ENCODE results near the gene INPP4B. TPM values are rescaled to one million over a fixed set of nuclear protein-coding genes. Genes with fewer than 3 reads are reported as not detected.
"Not testable (repeated sequence)": the region's sequence is repeated elsewhere in the genome, so short reads cannot be mapped to it uniquely, and the experiment has no call there.

INPP4B gene
- total and polyA plus RNA-seq, 7 donors, result 4.2 to 27.3 (median 17.2) TPM

DNA sequence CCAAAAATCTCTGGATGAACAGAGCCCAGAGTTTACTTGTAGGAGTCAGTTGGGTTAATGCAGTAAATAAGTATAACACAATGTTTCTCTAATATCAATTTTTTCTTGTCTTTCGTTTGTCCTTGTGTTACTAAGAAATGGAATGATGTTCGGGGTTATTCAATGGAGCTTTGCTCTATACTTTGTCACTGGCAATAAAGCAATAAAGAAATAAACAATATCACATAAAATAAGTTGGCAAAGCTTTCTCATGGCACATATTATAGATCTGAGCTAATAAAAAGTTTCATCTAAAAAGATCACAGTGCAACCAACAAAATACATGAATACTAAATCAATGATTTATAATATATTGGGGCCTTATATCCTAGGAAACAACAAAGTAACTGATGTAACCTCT lies 32.7 kb downstream of the INPP4B start:
- H3K36me3 ChIP-seq, result no peaks in the 10 kb centered on the region
- intact Hi-C loops (cut with DNase I), result no loop called here
- no peak overlapping the region for H3K27ac ChIP-seq
- H3K4me1 ChIP-seq, result no peaks in the 10 kb centered on the region
- WGBS, 2 donors, result 15 to 63% methylated on average over 2 of the region's 2 CpGs
- DNase-seq, result no peak
- no peak for TF ChIP-seq EP300 (IDR thresholded peaks at IDR 0.05)
- no peak for TF ChIP-seq POLR2A (IDR thresholded peaks at IDR 0.05)
- TF ChIP-seq, protein P1, sequence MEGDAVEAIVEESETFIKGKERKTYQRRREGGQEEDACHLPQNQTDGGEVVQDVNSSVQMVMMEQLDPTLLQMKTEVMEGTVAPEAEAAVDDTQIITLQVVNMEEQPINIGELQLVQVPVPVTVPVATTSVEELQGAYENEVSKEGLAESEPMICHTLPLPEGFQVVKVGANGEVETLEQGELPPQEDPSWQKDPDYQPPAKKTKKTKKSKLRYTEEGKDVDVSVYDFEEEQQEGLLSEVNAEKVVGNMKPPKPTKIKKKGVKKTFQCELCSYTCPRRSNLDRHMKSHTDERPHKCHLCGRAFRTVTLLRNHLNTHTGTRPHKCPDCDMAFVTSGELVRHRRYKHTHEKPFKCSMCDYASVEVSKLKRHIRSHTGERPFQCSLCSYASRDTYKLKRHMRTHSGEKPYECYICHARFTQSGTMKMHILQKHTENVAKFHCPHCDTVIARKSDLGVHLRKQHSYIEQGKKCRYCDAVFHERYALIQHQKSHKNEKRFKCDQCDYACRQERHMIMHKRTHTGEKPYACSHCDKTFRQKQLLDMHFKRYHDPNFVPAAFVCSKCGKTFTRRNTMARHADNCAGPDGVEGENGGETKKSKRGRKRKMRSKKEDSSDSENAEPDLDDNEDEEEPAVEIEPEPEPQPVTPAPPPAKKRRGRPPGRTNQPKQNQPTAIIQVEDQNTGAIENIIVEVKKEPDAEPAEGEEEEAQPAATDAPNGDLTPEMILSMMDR (IDR thresholded peaks at IDR 0.05), result no peak
- no peak for TF ChIP-seq POLR2AphosphoS5 (IDR thresholded peaks at IDR 0.05)
- H3K27me3 ChIP-seq, result no peaks in the 10 kb centered on the region
- no peak overlapping the region for H3K4me3 ChIP-seq
- H3K9me3 ChIP-seq, result no peaks in the 10 kb centered on the region

- Histone ChIP-seq H3K36me3 (no peaks in the 10 kb centered on the region), H3K9me3 (no peaks in the 10 kb centered on the region), H3K27ac (no peak overlapping the region), H3K4me1 (no peaks in the 10 kb centered on the region), H3K4me3 (no peak overlapping the region), H3K27me3 (no peaks in the 10 kb centered on the region)
- no peak for TF ChIP-seq POLR2A (IDR thresholded peaks at IDR 0.05)
- TF ChIP-seq EP300 (IDR thresholded peaks at IDR 0.05), result no peak
- TF ChIP-seq, protein P1 (IDR thresholded peaks at IDR 0.05), result no peak
- no peak for TF ChIP-seq POLR2AphosphoS5 (IDR thresholded peaks at IDR 0.05)
- intact Hi-C loops (cut with DNase I), result no loop called here
- DNase-seq, result no peak
These were observed 34.0 kb downstream of the INPP4B start for GRCh38 chr4:142812091-142812490.

DNA sequence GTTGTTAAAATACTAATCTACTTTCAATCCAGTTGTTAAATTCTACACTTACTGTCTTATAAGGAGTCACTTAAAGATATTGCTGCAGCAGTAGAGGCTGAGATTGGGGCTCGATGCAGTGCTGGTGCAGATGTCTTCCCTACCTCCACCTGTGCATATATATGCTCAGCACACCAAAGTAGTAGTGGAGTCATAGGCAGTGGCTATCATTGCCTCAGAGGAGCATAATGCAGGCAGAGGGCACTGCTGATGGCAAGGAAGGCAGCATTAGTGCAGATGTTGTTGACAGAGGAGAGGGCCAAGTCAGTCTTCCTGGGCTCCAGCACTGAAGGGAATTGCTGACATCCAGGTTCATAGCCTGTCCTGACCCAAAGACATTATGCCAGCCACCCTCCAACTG lies 35.1 kb downstream of the INPP4B start:
- H3K9me3 ChIP-seq, result no peaks in the 10 kb centered on the region
- no peak overlapping the region for H3K27ac ChIP-seq
- 89 to 93% methylated on average over 1 of the region's 1 CpG for WGBS, 2 donors
- H3K27me3 ChIP-seq, result no peaks in the 10 kb centered on the region
- intact Hi-C loops (cut with DNase I), result no loop called here
- DNase-seq, result no peak
- no peak overlapping the region for H3K4me3 ChIP-seq
- no peak for TF ChIP-seq EP300 (IDR thresholded peaks at IDR 0.05)
- no peak for TF ChIP-seq POLR2AphosphoS5 (IDR thresholded peaks at IDR 0.05)
- no peak for TF ChIP-seq POLR2A (IDR thresholded peaks at IDR 0.05)
- TF ChIP-seq, protein P1 (IDR thresholded peaks at IDR 0.05), result no peak
- H3K4me1 ChIP-seq, result no peaks in the 10 kb centered on the region
- H3K36me3 ChIP-seq, result no peaks in the 10 kb centered on the region

DNA sequence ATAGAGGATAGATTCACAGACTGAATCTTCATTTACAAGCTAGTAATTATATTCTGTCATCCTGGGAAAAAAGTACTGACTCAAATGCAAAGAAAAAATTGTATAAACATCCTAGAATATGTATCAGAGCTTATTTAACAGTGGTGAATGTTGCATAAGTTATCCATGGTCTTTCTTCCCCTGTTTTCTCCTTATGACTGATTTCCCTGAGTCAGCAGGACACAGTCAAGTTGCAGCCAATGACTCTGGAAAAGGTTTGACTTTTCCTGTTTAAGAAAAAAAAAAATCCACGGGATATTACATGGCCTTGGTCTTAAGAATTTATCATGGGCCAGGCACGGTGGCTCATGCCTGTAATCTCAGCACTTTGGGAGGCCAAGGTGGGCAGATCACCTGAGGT lies 36.5 kb downstream of the INPP4B start:
- Histone ChIP-seq H3K27ac (no peak overlapping the region), H3K4me1 (no peaks in the 10 kb centered on the region), H3K4me3 (no peak overlapping the region), H3K27me3 (no peaks in the 10 kb centered on the region), H3K36me3 (no peaks in the 10 kb centered on the region), H3K9me3 (no peaks in the 10 kb centered on the region)
- TF ChIP-seq POLR2A (IDR thresholded peaks at IDR 0.05) (no peak), EP300 (IDR thresholded peaks at IDR 0.05) (no peak), POLR2AphosphoS5 (IDR thresholded peaks at IDR 0.05) (no peak)
- TF ChIP-seq, protein P1 (IDR thresholded peaks at IDR 0.05), result no peak
- WGBS, 2 donors, result 73 to 79% methylated on average over 2 of the region's 2 CpGs
- intact Hi-C loops (cut with DNase I), result no loop called here
- DNase-seq, result no peak

GRCh38 chr4:142803879-142804278 lies 42.2 kb downstream of the INPP4B start:
- H3K4me1 ChIP-seq; DNase-seq; H3K4me3 ChIP-seq; intact Hi-C loops (cut with DNase I); H3K36me3 ChIP-seq; H3K9me3 ChIP-seq; H3K27ac ChIP-seq; H3K27me3 ChIP-seq: not testable (repeated sequence)
- WGBS, 2 donors, result 94 to 98% methylated on average over 5 of the region's 5 CpGs
